CD4-positive, alpha-beta T cell treated with Interleukin-4 for 1 hour (primary cell): ENCODE measurements around the gene FGF9.

ENCODE experiments used
- DNase-seq, 2 donors: peaks; one replicate each; pipeline ENCODE4 v3.0.0-alpha.2; 2020 to 2022

FGF9 gene

DNA sequence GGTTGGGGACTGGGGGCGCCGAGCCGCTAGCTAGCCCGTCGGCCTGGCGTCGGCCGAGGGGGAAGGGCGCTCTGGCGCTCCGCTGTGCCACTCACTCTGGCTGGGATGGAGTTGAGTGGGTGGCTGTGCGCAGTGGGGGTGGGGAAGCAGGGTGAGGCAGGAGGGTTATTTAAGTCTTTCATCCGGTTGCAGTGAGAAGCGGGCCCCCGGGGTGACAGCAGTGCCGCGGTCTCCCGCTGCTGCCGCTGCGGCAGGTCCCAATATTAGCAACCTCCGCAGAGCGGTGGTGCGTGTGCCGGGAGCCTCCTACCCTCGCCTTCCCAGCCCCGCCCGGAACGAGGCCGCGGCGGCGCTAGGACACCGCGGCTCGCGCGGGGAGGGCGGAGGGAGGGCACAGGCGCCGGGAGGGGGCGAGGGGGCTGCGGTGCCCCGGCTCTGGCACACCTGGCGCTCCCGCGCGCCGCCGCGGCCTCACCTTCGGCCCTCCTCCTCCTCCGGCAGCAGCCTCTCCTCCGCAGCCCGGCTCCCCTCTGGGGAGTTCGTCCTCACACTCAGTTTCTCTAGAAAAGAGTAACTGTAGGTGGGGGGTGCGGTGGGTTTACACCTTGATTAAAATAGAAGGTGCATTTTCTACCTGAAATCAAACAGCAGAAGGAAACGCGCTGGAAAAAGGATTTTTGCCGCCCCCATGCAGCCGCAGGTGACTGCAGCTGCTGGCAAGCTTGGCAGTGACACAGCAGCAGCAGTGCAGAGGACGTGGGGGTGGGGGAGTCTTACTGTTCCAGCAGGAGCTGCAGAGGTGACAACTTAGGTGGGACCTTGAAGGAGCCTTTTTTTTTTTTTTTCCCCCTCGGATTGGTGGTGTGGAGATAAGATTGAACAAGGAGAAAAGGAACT lies 4.5 kb downstream of the FGF9 start:
- peak; percentile 32 to 36 for DNase-seq

DNA sequence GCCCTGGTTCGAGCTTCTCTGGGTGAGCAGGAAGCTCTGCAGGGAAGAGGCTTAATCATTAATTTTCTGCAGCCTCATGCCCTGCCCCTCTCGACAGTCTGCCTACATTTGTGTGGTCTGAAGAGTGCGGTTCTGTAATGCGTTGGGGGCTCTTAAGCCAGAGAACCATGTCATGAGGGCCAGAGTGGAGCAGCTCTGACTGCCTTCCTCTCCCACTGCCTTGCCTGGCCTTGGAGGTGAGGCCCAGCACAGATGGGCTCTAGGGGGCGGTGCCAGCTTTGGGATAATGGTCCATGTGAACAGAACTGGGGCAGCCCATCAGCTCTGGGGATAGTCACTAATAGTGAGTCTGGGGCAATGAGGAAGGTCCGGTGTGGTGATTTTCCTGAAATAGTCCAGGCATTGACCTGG lies 5.7 kb downstream of the FGF9 start:
- peak in 1 of 2 donors; percentile 9 for DNase-seq

DNA sequence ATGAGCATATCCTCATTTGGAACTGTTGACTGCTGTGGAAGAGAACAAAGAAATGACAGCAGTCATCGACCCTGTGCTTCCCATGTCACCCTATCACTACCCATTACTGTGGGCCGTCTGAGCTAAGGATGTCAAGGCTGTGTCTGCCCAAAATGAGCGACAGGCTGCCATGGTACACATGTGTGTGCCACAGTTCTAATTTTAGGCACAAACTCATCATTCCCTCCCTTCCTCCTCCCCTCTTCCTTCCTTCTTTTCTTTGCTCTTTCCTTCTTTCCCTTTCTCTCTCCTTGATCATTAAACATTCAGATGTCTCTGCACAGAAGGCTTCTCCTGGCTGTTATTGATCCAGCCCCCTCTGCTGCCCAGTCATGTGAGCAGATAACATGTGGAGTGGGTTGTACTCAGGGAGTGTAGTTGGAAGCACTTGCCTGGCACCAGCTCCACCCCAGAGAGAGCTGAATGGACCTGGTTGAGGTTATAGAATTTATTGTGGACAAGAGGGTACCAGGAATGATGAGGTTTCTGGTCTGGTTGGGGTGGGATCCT lies 6.3 kb downstream of the FGF9 start:
- DNase-seq = no peak

DNA sequence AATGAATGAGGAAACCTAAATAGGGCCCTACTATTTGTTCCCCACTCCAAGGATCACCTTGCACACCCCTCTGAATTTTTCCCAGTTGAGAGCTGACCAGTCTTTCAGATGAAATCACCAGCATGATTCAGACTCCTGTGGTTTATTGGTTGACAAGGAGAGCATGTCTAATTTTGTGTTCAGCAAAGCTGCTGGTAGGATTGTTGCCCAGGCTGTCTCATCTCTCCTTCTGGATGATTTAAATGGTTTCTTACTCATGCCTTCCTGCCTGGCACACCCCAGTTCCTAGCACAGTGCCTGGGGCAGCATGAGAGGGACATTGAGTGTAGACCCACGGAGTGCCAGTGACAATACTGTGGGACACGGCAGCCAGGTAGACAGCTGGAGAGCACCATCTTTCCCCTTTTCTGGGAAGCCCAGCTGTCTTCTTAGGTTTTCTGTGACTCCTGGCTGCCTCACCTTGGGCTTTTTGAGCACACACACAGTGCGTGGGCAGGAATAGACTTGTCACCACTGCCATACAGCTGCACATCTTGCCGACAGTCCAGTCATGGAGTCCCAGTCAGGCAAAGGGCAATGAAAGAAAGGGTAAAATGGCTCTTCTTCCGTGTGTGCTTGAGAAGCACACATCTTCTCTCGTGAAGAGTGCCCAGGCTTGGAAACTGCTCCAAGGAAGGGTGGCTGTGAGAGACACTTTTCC lies 12.3 kb downstream of the FGF9 start:
- no peak for DNase-seq

DNA sequence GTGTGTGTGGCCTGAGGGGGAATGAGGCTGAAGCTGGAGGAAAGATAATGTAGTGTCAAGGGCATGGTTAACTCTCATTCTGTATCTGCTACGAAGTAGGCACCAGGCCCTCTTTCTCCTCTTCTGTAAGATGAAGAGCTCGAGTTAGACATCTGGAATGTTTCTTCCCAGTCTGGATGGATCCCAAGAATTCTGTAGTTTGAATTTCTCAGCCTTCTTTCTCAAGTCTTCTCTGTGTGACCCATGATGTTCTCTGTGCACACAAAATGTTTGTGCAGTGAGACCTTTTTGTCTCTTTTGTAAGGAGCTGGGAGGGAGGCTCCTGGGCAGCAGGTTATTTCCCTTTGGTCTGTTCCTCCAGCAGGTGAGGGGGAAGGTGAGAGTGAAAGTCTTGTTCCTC lies 13.7 kb downstream of the FGF9 start:
- no peak for DNase-seq

DNA sequence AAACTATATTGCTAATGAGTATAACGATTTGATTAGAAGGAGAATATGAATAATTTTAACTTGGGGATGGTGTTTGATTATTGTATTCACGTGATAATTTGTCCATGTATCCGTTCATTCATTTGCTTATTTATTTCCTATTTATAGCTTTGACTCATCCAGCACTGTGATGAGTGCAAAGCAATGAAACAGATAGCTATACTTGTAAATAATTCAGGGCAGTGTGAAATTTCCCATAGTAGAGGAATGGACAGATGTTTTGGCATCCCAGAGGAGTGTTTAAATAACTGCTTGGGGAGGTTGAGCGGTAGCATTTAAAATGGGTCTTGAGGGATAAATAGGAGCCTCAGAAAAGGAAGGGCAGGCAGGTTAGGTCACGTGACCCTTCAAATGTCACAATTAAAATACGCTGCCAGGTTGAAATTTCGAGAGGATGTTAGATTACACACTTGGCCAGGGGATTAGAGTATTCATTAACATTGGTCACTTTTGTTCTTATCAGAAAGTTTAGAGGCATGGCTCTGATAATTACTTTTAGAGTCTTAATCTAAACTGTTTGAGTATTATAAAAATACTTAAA lies 14.7 kb downstream of the FGF9 start:
- no peak for DNase-seq

DNA sequence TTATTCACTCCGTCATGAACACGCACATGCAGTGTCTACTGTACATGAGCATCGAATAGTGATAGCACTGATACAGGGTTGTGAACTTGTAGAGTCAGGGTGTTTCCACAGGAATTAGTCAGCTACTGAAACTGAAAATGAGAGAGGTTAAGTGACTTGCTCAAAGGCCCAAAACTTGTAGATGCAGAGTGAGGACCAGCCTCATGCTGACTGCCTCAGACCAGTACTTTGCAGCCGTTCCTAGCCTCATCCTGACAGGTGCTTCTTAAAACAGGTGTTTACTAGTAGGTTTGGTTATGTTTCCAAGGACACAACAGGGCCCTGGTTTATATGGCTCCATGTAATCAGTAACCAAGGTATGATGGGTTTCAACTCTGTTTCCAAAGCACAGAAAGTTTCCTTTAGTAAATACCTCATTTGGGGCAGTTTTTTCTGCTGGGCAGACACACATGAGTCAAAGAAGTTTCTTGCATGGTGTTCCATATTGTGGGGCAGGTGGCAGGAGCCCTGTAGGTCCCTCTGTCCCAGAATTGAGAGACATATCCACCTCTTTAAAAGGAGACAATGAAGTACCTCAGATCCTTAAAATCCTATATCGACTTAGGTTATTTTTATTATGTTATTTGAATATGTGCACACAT lies 16.0 kb downstream of the FGF9 start:
- DNase-seq = no peak

DNA sequence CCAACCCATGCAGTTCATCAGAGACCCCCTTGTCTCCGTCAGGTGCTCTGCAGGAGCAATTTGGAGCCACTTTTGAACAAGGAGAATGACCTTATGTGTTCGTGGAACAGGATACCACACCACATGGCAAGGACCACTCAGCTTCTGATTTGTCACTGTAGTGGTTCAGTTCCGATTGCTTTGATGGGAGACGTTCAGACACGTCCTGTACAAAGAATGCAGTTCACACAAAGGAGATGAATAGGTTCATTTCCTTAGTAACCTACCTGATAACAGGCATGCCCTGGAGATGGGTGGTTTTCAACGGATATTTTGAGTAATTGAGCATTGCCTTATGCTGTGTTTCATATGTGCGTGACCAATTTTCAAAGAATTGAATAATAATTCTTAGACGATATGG lies 17.2 kb downstream of the FGF9 start:
- no peak for DNase-seq

DNA sequence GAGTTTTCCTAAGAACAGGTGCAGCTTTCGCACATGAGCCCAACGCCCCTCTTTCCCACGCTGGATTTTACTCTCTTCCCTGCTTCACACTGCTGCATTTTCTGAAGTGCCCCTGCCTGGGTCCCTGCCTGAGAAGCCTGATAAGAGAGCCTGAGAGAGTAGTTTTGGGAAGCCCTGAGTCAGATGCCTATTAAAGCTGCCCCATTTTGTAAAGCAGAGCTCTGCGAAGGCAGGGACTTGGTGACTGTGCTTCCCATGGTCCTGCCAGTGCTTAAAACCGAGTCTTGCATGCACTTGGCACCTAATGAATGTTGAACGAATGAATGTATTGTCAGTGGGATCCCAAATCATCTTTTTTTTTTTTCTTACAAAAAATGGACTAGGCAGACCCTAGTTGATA lies 18.2 kb downstream of the FGF9 start:
- no peak for DNase-seq

DNA sequence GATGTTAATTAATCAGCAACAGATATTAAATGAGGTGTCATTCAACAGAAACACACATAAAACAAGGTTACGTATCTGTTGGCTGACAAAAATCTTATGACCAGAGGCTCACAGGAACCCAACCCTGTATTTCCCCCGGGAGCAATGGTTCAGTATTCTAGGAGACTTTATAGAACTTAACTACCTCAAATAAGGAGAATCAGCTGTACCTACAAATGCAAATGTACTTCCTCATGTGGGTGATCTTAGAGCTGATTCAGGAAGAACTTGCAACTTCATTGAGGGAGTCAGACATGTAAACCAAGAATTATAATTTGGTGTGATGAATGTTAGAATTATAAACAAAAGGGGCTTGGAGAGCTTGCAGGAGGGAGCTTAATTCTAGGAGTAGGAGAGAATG lies 20.1 kb downstream of the FGF9 start:
- DNase-seq = no peak

DNA sequence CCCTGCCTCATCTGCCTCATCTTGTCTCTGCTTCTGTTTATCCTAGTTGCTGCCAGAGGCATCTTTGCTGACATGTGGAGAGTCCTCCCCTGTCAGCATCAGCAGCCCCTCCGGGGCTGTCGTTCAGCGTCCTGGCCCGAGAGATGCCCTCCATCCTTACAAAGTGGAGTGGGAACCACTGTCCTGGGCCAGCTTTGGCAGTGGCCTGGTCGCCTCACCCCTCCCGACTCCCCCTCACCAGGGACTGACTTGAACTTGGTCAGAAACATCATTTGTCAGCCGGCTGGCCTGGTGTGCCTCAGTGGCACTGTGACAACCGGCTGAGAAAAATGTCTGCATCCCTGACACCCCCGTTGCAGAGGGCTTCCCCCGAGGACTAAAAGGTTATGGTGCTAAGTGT lies 20.6 kb downstream of the FGF9 start:
- no peak for DNase-seq

DNA sequence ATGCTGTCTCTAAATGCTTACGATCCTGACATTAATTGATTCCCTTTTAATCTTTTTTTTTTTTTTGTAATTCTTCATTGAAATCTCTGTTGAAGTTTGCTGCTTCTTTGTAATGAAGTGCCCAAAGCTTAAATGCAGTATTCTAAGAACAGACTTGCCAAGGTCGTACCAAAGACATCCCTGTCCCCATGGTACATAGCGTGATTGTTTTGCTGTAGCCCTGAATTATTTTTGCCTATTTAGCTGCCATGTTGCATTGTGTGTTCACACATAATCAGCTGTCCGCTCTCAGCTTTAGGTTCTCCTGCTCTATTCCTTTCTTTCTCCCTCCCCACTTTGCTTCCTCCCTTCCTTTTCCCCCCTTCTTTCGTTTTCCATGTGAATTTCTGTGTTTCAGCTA lies 21.1 kb downstream of the FGF9 start:
- DNase-seq = no peak

DNA sequence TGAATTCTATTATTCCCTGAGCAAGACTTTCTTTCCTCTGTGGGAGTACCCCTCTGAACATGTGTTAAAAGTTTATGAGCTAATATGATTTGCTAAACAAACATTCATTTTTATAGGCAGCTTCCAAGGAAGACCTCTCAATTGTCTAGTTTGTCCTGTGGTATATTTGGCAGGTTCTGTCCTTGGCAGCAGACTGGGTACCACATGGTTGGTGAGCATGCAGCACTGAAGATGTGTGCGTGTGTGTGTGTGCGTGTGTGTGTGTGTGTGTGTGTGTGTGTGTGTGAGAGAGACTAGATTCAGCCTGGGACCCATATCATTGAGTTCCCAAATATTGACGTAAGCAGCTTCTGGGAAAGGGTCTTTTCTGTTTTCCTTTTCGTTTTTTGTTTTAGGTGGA lies 24.0 kb downstream of the FGF9 start:
- DNase-seq = no peak

DNA sequence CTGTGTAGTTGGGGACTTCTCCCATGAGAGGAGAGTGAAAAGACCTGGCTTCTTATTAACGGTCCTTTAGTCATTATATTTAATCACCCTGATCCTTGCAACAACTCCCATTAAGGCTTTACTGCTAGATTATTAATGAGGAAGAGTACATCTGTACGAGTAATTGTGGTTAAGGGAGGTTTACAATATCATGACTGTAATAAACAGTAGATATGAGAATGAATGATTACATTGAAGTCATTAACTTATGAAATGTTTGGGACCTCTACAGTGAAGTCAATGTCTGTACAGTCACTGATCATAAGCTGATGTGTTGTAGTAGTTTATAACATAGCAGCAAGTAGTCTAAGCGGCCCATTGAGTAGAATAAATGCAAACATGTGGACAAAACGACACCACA lies 24.7 kb downstream of the FGF9 start:
- DNase-seq = no peak

DNA sequence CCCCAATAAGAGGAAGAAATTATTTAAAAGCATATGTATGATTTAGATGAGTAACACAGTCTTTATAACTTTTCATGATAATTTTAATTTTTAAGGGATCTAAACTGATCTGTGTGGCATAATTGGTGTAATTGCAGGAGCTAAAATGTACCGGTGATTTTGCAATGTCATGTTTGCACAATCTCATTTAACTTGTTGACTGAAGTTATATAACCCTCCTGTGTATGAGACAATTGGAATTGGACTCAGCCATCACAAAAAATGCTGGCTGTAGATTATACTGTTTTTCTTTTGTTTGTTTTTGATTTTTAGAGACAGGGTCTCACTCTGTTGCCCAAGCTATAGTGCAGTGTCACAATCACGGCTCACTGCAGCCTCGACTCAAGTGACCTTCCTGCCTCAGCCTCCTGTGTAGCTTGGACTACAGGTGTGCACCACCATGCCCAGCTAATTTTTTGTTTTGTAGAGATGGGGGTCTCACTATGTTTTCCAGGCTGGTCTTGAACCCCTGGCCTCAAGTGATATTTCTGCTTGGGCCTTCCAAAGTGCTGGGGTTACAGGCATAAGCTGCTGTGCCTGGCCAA lies 26.1 kb downstream of the FGF9 start:
- no peak for DNase-seq

DNA sequence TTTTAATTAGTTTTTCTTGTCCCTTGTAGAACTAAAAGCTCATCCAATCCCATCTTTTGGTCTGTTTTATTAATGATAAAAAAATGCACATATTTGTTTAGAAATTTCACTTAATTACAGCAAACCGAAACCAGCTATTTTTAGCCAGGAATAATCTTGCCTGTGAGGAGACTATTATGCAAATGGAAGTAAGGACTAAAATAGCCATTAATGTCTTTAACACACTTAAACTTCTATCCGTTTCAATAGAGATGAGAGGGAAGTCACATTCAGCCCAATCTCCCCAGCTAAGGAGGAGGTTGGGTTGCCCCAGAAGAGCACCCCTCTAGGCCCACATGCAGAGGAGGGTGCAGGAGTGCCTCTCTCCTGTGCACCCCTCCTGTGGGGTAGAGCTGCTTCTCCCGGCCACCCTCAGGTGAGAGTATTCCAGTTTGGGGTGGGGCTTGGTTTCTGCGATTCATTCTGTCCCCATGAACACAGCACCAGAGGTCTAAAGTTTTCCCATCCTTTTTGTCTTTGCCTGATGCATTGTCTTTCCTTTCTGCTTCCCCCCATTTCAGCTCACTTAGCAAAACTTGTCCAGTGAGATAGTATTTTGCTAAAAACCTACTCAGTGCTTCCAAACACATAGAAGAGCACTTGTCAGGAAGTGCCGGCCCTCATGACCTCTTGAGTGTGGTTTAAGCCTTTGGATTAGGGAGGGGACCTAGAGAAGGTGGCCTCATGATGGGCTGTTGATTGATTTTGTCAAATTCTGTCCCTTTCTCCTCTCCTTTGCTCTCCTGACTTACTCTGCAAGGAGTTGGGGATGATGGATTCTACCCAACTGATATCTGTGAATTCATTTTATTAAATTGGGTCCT lies 28.2 kb downstream of the FGF9 start:
- DNase-seq = no peak

DNA sequence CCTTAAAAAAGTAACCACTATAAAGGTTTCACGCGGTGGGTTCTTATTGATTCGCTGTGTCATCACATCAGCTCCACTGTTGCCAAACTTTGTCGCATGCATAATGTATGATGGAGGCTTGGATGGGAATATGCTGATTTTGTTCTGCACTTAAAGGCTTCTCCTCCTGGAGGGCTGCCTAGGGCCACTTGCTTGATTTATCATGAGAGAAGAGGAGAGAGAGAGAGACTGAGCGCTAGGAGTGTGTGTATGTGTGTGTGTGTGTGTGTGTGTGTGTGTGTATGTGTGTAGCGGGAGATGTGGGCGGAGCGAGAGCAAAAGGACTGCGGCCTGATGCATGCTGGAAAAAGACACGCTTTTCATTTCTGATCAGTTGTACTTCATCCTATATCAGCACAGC lies 30.6 kb downstream of the FGF9 start:
- DNase-seq = no peak

DNA sequence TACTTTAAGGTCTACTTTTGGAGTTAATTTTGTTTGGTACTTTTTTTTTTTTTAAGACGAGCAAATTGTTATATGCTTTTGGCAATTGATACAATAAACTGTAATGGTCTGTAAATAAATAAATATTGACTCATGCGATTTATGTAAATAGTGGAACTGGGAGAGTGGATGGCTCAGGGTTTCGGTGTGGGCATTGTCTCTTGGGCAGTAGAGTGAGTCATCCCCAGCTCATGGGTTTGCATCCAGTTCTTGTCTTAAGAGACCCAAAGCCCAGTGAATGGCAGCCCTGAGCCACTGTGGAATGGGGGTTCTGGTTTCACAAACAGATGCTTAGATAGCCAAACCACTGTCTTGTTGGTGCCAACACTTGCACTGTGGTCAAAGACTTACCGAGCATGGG lies 33.0 kb downstream of the FGF9 start:
- no peak for DNase-seq

DNA sequence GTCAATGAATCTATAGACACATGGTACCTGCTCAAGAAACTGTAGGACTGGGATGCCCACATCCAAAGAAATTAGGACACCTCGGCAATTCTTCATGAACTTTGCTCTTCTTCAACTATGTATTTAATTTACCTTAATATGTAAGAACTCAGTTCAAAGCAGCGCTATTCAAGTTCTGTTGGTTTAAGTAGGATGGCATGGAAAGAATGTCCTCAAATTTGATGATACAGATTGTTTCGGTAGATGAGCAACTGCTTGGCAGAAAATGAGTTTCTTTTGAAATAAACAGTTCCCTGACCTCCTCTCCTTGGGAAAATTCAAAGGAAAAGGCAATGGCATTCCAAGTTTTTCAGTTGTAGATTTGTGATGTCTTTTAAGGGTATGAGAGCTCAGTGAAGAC lies 36.7 kb downstream of the FGF9 start:
- no peak for DNase-seq

DNA sequence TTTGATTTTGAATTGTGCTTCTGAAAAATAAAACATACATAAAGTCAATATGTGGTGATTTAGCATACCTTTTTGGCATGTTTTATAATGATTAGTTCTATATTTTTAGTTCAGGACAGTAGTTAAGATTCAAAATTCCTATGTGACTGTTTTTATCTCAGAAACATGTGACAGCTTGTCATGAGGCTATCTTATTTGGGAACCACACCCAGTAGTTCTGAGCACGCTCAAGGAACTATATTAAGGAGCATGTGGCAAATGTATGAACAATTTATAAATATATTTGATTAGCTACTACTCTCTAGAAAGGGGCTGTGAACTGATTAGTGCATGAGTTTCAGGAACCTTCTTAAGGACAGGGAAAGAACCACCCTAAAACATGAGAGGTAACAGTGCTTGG lies 38.8 kb downstream of the FGF9 start:
- no peak for DNase-seq

DNA sequence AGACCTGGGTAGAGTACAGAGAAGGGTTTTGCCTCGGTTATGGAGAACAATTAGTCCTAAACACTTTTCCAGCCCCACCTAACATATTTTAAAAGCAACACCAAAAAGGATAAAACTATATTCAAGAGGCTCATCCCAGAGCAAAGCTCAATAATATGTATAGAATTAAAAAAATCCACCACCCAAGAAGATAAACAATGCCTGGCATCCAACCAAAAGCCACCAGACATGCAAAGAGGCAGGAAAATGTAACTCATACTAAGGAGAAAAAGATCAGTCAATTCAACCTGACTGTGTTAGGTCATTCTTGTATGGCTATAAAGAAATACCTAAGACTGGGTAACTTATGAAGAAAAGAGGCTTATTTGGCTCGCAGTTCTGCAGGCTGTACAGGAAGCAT lies 39.3 kb downstream of the FGF9 start:
- DNase-seq = no peak

DNA sequence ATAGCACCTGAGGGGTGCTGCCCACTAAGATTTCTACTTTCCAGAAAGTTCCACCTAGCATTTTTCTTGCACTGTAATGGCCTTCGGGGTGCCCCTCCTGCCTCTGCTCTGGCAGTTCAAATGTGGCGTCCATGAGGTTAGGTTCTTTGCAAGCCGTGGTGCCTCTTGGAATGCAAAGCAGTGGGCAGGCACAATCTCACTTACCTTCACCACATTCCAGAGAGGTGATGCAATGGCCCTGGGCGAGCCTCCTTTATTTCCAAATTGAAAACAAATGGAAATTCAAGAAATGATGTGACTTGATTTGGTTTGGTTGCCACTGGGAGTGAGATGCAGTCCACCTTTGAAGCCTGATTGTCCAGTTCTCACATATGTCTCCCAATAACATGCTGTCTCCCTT lies 46.9 kb downstream of the FGF9 start:
- no peak for DNase-seq
